GM21381 (cell line): ENCODE results near the gene NOL6.

Experiments
- ATAC-seq: cut with Tn5 transposase; IDR thresholded peaks from one replicate; pipeline ENCODE4 v1.9.1; 2021; ENCODE audit warnings: mild to moderate bottlenecking, moderate library complexity; ENCODE audit not compliant: unreplicated experiment

NOL6 gene

GRCh38 chr9:33453286-33453860, 20.4 kb downstream of the NOL6 start:
- ATAC-seq = no peak

DNA sequence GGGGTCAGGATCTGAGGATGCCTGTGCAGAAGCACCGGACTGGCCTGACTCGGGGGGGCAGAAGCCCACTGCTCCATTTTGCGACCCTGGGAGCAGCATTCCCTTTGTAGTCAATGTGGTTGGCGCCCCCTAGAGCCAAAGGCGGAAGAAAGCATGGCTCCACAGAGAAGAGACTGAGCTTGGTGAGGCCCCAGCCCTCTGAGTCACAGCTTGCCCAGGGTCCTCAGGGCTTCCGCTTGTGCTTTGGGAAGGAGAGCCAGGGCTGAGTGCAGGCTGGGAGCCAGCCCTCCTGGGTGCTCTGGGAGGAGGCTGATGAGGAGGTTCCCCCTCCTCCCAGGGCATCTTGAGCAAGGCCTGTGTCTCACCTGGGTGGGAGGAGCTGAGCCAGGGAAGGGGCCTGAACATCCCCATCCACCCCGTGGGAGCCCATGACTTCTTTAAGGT, 20.9 kb downstream of the NOL6 start:
- ATAC-seq = no peak

- ATAC-seq = no peak
These were observed 23.0 kb downstream of the NOL6 start for GRCh38 chr9:33450621-33451146.

- ATAC-seq = no peak
These were observed 24.0 kb downstream of the NOL6 start for GRCh38 chr9:33449715-33450114.

GRCh38 chr9:33447799-33448553, 25.7 kb downstream of the NOL6 start:
- no peak for ATAC-seq

DNA sequence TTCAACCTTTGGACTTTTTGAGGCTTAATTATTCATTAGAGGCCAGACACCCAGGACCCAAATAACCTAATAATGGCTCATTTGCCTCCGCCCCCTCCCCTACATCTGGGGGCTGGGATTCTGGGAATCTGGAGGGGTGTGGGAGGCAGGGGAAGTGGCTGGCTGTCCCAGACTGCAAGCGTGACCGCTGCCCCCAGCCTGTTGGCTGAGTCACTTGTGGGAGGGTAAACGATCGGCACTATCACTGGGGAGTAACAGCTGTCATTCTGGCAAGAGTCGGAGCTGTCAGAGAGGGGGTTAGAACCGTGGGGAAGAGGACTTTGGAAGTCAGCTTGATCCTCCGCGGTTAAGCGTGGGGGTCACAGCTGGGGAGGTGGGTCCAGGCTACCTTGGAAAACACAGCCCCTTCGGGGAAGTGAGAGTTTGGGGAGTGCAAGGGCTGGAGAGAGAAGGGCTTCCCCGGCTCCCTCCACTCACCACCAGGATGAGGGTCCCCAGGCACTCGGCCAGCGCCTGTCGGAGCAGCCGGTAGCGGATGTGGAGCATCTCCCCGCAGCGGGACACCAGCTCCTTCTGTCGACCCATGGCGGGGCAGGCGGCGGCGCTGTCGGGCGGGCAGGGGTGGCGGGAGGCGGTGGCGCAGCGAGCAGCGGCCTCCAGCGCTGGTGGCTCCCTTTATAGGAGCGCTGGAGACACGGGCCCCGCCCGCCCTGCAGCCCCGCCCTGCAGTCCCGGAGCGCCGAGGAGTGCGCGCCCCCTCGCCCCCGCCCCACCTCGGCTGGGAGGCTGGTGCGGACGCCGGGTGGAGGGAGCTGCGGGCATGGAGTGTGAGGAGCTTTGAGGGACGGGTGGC, 26.6 kb downstream of the NOL6 start, which contains the start of gene AQP3:
Gene AQP3 (minus strand): TSS at position 648 of the 853 bp plus-strand sequence. CDS start 63 bp downstream, at position 585.
- no peak for ATAC-seq

GRCh38 chr9:33446240-33446945, 27.3 kb downstream of the NOL6 start:
- ATAC-seq = peak; percentile 85

DNA sequence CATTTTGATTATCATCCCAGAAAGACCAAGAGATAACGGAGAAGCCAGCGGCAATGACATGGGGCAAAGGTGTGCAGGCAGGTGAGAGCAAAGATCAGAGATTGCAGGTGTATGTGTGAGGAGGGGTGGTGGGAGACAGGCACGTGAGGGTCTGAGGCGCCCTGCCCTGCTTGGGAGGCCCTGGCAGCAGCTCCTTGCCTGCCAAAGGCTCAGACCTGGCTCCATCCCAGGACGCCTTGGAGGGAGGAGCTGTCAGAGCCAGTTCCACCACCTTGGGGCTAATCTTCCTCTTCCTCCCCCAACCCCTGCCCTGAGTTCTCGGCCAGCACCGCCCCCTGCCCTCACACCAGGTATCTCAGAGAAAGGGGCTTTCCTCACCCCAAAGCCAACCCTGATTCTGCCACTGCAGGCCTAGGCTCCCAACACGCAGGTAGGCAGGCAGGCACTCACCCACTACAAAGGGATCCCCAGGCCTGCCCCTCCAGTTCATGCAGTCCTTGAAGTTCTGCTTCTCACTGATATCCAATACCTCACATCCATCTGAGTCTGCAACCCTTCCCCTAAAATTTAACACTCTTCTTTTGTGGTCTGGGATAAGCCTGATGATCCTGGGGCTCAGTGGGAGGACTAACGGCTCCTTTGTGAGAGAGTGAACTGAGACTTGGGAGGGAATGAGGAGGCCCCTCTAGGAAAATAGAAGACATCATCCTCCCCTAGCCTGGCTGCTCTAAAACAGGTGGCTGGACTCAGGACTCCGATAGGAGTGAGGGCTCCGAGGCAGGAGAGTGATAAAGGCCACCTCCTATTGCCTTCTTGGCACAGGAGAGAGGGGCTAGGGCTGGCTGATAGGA, 28.1 kb downstream of the NOL6 start:
- ATAC-seq = no peak

DNA sequence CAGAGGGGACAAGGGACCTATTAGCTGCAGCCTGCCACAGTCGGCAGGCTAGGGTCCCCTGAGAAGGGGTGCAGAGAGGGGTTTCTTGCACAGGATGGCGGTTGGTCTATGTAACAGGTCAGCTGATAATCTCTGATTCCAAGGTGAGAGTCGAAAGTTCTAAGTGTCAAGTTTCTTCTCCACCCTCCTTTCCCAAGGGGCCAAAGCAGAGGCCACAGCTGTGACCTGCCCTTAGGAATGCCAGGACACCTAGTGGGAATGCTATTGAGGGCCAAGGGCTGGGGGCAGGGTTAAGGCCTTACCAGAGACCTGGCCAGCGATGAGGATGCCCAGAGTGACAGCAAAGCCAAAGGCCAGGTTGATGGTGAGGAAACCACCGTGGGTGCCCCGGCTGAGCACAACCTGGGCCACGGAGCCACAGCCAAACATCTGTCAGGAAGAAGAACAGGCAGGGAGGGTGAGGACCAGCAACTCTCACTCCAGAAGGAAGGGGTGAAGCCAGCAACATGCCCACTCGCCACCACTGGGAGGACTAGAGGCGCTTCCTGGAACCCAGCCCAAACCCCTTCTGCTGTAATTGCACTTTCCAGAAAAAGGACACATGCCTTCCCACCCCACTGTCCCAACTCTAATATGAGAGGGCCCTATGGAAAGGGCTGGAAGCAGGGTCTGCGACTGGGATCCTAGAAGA, 30.1 kb downstream of the NOL6 start:
- no peak for ATAC-seq

GRCh38 chr9:33443047-33443446, 30.7 kb downstream of the NOL6 start:
- no peak for ATAC-seq

DNA sequence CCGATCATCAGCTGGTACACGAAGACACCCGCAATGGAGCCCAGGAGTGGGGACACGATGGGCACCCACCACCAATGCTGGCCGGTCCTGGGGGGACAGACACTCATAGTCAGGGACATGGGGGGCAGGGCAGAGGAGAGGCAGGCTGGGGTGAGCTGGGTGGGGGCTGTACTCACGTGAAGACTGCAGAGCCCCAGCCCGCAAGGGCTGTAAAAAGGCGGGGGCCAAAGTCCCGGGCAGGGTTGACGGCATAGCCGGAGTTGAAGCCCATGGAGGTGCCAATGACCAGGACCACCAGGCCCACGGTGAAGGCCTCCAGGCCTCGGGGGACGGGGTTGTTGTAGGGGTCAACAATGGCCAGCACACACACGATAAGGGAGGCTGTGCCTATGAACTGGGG, 31.6 kb downstream of the NOL6 start:
- ATAC-seq = no peak

GRCh38 chr9:33440609-33441008, 33.1 kb downstream of the NOL6 start:
- ATAC-seq = no peak

DNA sequence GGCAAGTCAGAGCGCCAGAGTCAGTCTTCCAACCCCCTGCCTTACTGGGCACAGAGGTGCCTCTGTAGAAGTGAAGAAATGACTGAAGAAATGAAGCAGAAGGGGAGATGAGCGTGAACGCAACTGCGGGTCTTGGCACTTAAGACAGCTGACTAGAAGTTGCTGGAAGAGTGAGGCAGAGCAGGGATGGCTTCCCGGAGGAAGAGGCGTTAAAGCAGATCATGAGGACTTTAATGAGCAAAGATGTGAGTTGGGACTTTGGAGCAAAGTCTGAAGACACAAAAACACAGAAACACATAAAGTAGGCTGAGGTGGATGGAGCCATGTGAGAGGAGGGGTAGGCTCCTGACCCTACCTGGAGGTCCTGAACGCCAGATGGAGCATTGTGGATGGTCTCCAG, 33.5 kb downstream of the NOL6 start:
- no peak for ATAC-seq

DNA sequence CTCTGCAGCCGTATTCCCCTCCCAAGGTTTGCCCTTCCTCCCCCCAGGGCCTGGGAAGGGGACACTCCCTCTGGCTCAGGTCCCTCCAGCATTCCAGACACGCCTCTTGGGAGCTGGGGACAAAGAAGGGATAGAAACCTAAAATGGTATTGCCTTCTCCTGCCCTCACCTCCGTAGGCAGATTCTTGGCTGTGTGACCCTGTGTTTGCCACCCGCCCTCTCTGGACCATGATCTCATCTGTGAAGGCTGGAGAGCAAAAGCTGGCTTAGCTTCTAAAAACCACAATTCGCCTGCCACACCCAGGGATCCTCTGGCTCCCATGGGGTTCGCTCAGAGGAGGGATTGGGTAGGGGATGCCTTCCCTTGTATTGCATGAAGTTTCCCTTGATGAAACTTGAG, 34.0 kb downstream of the NOL6 start:
- no peak for ATAC-seq

DNA sequence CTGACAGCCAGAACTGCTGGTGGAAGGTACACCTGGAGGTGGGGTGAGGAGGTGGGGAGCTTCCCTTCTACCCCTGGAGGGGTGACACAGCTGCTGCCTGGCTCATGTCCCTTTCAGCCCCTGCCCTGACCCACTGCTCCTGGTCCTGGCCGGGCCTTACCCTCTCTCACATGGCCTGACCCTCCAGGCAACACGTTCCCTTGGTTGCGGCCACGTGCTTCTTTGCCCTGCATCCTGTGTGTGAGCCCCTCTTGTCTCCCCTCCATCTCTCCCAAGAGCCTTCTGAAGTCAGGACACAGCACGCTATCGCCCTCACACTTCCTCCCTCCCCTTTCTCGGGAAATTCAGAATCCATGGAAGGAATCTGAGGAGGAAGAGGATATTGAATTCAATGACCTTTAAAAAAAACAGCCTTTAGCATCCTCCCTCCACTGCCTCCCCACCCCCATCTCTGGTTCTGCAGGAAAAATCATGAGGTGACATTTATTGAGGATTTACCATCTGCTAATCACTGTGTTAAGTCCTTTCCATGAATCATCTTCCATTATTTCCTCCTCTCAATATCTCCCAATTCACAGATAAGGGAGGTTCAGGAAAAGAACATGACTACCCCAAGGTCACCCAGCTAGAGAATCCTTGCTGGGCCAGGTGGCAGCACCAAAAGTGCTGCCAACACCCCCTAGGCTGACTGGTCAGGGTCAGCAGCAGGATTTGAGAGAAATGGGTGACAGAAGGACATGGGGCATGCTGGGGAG, 34.6 kb downstream of the NOL6 start:
- no peak for ATAC-seq

DNA sequence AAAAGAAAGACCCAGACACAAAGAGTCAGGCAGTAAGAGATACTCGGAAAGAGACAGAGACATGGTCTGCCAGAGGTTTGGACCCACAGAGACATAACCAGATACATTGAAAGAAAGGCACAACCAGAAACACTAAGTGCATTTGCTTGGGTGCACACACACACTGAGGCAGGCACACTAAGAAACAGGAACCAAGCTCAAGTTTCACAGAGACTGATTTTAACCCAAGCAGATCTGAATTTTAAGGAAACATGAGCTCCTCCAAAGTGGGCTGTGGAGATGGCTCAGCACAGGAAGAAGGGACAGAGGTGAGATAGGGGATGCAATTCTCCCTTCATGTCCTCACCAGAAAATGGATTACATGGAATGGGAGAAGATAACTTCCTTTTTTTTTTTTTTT, 35.8 kb downstream of the NOL6 start:
- ATAC-seq = no peak

GRCh38 chr9:33437205-33437604, 36.5 kb downstream of the NOL6 start:
- ATAC-seq = no peak

DNA sequence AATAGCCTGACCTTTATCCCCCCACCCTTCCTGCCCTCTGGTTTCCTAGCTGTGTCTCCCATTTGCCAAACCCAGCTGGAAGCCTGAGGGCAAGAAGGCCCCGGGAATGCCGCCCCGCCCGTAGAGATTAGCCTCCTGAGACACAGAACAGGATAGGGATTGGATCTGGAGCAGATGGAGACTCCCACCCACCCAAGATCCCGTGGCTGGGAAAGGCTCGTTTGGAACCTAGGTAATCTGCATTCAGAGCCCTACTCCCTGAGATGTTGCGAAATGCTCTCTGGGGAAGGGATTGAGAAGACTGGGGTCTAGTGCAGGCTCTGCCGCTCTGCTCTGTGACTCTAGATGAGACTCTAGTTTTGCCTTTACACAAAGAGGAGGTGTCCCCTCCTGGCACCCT, 37.3 kb downstream of the NOL6 start:
- no peak for ATAC-seq
